HepG2 (cell line): ENCODE results near the gene LXN. TPM values are rescaled to one million over a fixed set of nuclear protein-coding genes. Genes with fewer than 3 reads are reported as not detected.

Experiments used
- ARID2 ChIP-seq: sonication (generic); formaldehyde crosslinking; IDR thresholded peaks from 2 replicates; pipeline ENCODE4 v1.8.1; 2022; ENCODE audit warnings: mild to moderate bottlenecking, missing genetic modification reagents, borderline replicate concordance
- ATF1 ChIP-seq: IDR thresholded peaks from 2 replicates; pipeline ENCODE4 v1.6.1; 2016; ENCODE audit warnings: mild to moderate bottlenecking, control low read depth
- BRCA1 ChIP-seq: sonication (generic); formaldehyde crosslinking; IDR thresholded peaks from 2 replicates; pipeline ENCODE4 v1.4.0; 2020; ENCODE audit warnings: missing genetic modification reagents
- MXI1 ChIP-seq: IDR thresholded peaks from 3 replicates; pipeline ENCODE4 v1.6.1; 2012; ENCODE audit warnings: low read depth, low read length, inconsistent platforms, borderline replicate concordance
- NCOR1 ChIP-seq: fragments of 200-600 bp; sonication (generic); IDR thresholded peaks from 2 replicates; pipeline ENCODE4 v1.7.0; 2017; ENCODE audit warnings: antibody characterized with exemption, low read length, borderline replicate concordance
- SUZ12 ChIP-seq: fragments of 150-350 bp; IDR thresholded peaks from 2 replicates; pipeline ENCODE4 v1.6.1; 2014; ENCODE audit warnings: low read depth, low read length
- TEAD2 ChIP-seq: sonication (generic); formaldehyde crosslinking; IDR thresholded peaks from 2 replicates; pipeline ENCODE4 v1.9.0; 2021; ENCODE audit warnings: missing genetic modification reagents
- WIZ ChIP-seq: sonication (generic); formaldehyde crosslinking; IDR thresholded peaks from 2 replicates; pipeline ENCODE4 v1.5.1; 2020; ENCODE audit warnings: mild to moderate bottlenecking, missing genetic modification reagents
- ZBTB3 ChIP-seq: sonication (generic); formaldehyde crosslinking; IDR thresholded peaks from 2 replicates; pipeline ENCODE4 v1.4.0; 2020; ENCODE audit warnings: low read depth, mild to moderate bottlenecking, moderate library complexity, missing genetic modification reagents, borderline replicate concordance
- ZNF124 ChIP-seq: sonication (generic); formaldehyde crosslinking; IDR thresholded peaks from 2 replicates; pipeline ENCODE4 v1.4.0; 2020; ENCODE audit warnings: missing genetic modification reagents
- ZNF17 ChIP-seq: sonication (generic); formaldehyde crosslinking; IDR thresholded peaks from 2 replicates; pipeline ENCODE4 v1.5.0; 2020; ENCODE audit warnings: mild to moderate bottlenecking, missing genetic modification reagents
- ZNF619 ChIP-seq: sonication (generic); formaldehyde crosslinking; IDR thresholded peaks from 2 replicates; pipeline ENCODE4 v1.4.0; 2020; ENCODE audit warnings: mild to moderate bottlenecking, missing genetic modification reagents
- polyA plus RNA-seq, 8 experiments: library from polyadenylated mRNA; depleted of rRNA in 3 of 8; stranded (reverse) in 7 of 8; unstranded in 1 of 8; fragments of >200 nt; fragmentation: Illumina TruSeq in 4 of 8; extraction: Trizol in 4 of 8; gene quantifications; 2 replicates each; pipeline versions ENCODE4 v1.2.1 to v1.2.3, GENCODE V29; 2011 to 2016; ENCODE audit warnings: low read depth in 4 of 8, missing spikeins in 1 of 8, mixed read lengths in 1 of 8; ENCODE audit not compliant: insufficient read depth in 1 of 8
- total RNA-seq, 5 experiments: library from RNA; depleted of rRNA; stranded (reverse); fragments of >200 nt; fragmentation: Illumina TruSeq; extraction: Trizol; gene quantifications; 2 replicates each; pipeline ENCODE4 v1.2.3, GENCODE V29; 2016; ENCODE audit warnings: low read depth in 1 of 5
- TF ChIP-seq, protein P1 (sequence below): sonication (generic); formaldehyde crosslinking; conservative IDR thresholded peaks from 2 replicates; pipeline ENCODE4 v1.8.0; 2022; ENCODE audit warnings: mild to moderate bottlenecking, moderate library complexity, missing genetic modification reagents
- TF ChIP-seq, protein P2 (sequence below): IDR thresholded peaks from 2 replicates; pipeline ENCODE4 v1.6.1; 2016; ENCODE audit warnings: missing genetic modification reagents, missing compliant biosample characterization
- TF ChIP-seq, protein P3 (sequence below): sonication (generic); formaldehyde crosslinking; IDR thresholded peaks from 2 replicates; pipeline ENCODE4 v1.5.0; 2020; ENCODE audit warnings: mild to moderate bottlenecking, missing genetic modification reagents
- TF ChIP-seq, protein P4 (sequence below): sonication (generic); formaldehyde crosslinking; IDR thresholded peaks from 2 replicates; pipeline ENCODE4 v1.9.0; 2021; ENCODE audit warnings: missing genetic modification reagents, borderline replicate concordance
- TF ChIP-seq, protein P5 (sequence below): sonication (generic); formaldehyde crosslinking; IDR thresholded peaks from 2 replicates; pipeline ENCODE4 v1.8.1; 2023; ENCODE audit warnings: mild to moderate bottlenecking, missing genetic modification reagents
- TF ChIP-seq, protein P6 (sequence below): IDR thresholded peaks from 2 replicates; pipeline ENCODE4 v1.6.1; 2016; ENCODE audit warnings: low read depth, control low read depth
- TF ChIP-seq, protein P7 (sequence below): sonication (generic); formaldehyde crosslinking; IDR thresholded peaks from 2 replicates; pipeline ENCODE4 v1.4.0; 2020; ENCODE audit warnings: missing genetic modification reagents

LXN gene
- total and polyA plus RNA-seq, 2 of the 13 experiments (the other 11 are each of a cell fraction or from before 2014, with no cell fraction given) = not detected

DNA sequence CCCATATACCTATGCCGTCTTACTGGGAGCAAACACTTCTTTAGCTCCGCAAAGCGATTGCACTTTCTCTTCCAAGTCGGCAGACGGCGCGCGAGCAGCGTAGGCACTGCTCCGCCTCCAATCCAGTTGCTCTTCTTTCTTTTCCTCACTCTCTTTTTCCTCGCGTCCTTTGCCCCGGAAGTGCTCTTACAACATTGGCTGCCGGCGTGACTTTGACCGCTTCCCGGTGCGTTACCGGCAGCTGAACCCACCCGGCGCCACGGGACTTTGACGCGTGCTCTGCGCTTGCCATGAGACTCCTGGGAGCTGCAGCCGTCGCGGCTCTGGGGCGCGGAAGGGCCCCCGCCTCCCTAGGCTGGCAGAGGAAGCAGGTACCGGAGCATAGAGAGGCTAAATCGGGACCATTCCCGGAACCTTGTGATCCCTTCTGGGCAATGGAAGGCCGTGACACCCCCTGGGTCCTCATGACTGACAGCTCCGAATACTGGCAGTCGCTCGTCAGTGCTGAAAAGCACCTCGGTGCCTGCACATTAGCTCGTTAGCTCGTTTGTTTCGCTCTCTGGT, 28.0 kb downstream of the LXN start, which contains the start of gene GFM1 (continued):
- TF ChIP-seq, protein P1, sequence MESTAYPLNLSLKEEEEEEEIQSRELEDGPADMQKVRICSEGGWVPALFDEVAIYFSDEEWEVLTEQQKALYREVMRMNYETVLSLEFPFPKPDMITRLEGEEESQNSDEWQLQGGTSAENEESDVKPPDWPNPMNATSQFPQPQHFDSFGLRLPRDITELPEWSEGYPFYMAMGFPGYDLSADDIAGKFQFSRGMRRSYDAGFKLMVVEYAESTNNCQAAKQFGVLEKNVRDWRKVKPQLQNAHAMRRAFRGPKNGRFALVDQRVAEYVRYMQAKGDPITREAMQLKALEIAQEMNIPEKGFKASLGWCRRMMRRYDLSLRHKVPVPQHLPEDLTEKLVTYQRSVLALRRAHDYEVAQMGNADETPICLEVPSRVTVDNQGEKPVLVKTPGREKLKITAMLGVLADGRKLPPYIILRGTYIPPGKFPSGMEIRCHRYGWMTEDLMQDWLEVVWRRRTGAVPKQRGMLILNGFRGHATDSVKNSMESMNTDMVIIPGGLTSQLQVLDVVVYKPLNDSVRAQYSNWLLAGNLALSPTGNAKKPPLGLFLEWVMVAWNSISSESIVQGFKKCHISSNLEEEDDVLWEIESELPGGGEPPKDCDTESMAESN = peak; percentile 79
- TF ChIP-seq, protein P2, sequence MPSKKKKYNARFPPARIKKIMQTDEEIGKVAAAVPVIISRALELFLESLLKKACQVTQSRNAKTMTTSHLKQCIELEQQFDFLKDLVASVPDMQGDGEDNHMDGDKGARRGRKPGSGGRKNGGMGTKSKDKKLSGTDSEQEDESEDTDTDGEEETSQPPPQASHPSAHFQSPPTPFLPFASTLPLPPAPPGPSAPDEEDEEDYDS (CRISPR knock-in tag) = peak; percentile 28; the same call in 1 of the 2 replicates
- TF ChIP-seq SUZ12 = no peak
- TF ChIP-seq, protein P3, sequence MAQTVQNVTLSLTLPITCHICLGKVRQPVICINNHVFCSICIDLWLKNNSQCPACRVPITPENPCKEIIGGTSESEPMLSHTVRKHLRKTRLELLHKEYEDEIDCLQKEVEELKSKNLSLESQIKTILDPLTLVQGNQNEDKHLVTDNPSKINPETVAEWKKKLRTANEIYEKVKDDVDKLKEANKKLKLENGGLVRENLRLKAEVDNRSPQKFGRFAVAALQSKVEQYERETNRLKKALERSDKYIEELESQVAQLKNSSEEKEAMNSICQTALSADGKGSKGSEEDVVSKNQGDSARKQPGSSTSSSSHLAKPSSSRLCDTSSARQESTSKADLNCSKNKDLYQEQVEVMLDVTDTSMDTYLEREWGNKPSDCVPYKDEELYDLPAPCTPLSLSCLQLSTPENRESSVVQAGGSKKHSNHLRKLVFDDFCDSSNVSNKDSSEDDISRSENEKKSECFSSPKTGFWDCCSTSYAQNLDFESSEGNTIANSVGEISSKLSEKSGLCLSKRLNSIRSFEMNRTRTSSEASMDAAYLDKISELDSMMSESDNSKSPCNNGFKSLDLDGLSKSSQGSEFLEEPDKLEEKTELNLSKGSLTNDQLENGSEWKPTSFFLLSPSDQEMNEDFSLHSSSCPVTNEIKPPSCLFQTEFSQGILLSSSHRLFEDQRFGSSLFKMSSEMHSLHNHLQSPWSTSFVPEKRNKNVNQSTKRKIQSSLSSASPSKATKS (CRISPR knock-in tag) = no peak
- TF ChIP-seq, protein P4, sequence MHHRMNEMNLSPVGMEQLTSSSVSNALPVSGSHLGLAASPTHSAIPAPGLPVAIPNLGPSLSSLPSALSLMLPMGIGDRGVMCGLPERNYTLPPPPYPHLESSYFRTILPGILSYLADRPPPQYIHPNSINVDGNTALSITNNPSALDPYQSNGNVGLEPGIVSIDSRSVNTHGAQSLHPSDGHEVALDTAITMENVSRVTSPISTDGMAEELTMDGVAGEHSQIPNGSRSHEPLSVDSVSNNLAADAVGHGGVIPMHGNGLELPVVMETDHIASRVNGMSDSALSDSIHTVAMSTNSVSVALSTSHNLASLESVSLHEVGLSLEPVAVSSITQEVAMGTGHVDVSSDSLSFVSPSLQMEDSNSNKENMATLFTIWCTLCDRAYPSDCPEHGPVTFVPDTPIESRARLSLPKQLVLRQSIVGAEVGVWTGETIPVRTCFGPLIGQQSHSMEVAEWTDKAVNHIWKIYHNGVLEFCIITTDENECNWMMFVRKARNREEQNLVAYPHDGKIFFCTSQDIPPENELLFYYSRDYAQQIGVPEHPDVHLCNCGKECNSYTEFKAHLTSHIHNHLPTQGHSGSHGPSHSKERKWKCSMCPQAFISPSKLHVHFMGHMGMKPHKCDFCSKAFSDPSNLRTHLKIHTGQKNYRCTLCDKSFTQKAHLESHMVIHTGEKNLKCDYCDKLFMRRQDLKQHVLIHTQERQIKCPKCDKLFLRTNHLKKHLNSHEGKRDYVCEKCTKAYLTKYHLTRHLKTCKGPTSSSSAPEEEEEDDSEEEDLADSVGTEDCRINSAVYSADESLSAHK (CRISPR knock-in tag) = no peak
- TF ChIP-seq, protein P5, sequence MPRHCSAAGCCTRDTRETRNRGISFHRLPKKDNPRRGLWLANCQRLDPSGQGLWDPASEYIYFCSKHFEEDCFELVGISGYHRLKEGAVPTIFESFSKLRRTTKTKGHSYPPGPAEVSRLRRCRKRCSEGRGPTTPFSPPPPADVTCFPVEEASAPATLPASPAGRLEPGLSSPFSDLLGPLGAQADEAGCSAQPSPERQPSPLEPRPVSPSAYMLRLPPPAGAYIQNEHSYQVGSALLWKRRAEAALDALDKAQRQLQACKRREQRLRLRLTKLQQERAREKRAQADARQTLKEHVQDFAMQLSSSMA (CRISPR knock-in tag) = peak; percentile 93
- TF ChIP-seq, protein P6, sequence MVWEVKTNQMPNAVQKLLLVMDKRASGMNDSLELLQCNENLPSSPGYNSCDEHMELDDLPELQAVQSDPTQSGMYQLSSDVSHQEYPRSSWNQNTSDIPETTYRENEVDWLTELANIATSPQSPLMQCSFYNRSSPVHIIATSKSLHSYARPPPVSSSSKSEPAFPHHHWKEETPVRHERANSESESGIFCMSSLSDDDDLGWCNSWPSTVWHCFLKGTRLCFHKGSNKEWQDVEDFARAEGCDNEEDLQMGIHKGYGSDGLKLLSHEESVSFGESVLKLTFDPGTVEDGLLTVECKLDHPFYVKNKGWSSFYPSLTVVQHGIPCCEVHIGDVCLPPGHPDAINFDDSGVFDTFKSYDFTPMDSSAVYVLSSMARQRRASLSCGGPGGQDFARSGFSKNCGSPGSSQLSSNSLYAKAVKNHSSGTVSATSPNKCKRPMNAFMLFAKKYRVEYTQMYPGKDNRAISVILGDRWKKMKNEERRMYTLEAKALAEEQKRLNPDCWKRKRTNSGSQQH (CRISPR knock-in tag) = peak; percentile 90; the same call in 1 of the 2 replicates
- TF ChIP-seq MXI1 = peak; percentile 95; the same call in 2 of the 3 replicates
- no peak for TF ChIP-seq ZBTB3 (CRISPR knock-in tag)
- TF ChIP-seq ZNF619 (CRISPR knock-in tag) = peak; percentile 96
- TF ChIP-seq ATF1 (CRISPR knock-in tag) = peak; percentile 61
- TF ChIP-seq WIZ = peak; percentile 82
- TF ChIP-seq ARID2 (CRISPR knock-in tag) = 0 out of 2 replicates have a peak, but pooled peaks have one; percentile 42
- TF ChIP-seq ZNF17 (CRISPR knock-in tag) = no peak
- peak; percentile 72; the same call in 1 of the 2 replicates for TF ChIP-seq NCOR1
- TF ChIP-seq ZNF124 (CRISPR knock-in tag) = 0 out of 2 replicates have a peak, but pooled peaks have one; percentile 74
- no peak for TF ChIP-seq BRCA1 (CRISPR knock-in tag)
- TF ChIP-seq, protein P7, sequence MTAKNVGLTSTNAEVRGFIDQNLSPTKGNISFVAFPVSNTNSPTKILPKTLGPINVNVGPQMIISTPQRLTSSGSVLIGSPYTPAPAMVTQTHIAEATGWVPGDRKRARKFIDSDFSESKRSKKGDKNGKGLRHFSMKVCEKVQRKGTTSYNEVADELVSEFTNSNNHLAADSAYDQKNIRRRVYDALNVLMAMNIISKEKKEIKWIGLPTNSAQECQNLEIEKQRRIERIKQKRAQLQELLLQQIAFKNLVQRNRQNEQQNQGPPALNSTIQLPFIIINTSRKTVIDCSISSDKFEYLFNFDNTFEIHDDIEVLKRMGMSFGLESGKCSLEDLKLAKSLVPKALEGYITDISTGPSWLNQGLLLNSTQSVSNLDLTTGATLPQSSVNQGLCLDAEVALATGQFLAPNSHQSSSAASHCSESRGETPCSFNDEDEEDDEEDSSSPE (CRISPR knock-in tag) = peak; percentile 50; the same call in 1 of the 2 replicates
- no peak for TF ChIP-seq TEAD2 (CRISPR knock-in tag)
